Muscle of back (tissue), 11 donors: Measurements from ENCODE around the gene BCL2L14. TPM values are rescaled to one million over a fixed set of nuclear protein-coding genes. Genes with fewer than 3 reads are reported as not detected.

ENCODE experiments used
- DNase-seq, 3 donors: peaks; one replicate each; pipeline versions ENCODE4 v3.0.0 to v3.0.0-alpha.2; 2013
- polyA plus RNA-seq, 10 donors: library from polyadenylated mRNA; unstranded; fragments of 120-200 nt; gene quantifications; one replicate each; pipeline ENCODE4 v1.2.1, GENCODE V29; 2013; ENCODE audit not compliant: insufficient read length in 10 of 10

The BCL2L14 gene
- polyA plus RNA-seq, 10 donors, result 0.17 to 0.22 (median 0.18) TPM; not detected in 5

DNA sequence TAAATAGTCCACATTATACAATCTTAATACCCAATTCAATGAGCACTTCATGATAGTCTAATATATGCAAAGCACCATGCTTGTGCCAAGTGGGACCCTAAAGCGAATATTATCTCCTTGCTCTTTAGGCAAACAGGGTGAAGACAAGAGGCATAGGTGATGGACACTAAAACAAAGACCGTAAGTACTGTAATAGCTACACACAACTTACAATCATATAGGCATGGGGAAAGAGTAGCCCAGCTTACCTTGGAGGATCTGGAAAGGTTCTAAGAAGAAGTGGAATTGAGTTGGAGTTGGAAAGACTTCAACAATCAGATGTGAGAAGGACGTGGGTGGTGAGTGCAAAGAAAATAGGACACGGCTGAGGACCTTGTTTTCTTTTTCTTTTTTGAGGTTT lies 19.1 kb upstream of the BCL2L14 start:
- no peak for DNase-seq

DNA sequence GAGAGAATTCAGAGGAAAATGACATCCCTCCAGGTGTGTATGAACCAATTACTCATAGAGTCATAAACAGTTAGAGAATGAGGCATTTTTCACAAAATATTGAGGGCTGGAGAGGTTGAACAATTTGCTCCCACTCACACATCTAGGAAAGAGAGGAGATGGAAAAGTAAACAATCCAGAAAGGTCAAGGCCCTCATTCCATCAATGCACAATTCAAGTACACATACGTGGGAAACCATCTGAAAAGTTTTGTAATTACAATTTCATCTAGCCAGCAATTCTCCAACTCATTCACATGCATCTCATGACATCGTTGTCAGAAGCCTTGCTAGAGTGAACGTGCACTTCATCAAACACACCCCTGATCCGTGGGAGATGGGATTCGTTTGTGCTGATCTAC lies 15.7 kb upstream of the BCL2L14 start:
- no peak for DNase-seq

DNA sequence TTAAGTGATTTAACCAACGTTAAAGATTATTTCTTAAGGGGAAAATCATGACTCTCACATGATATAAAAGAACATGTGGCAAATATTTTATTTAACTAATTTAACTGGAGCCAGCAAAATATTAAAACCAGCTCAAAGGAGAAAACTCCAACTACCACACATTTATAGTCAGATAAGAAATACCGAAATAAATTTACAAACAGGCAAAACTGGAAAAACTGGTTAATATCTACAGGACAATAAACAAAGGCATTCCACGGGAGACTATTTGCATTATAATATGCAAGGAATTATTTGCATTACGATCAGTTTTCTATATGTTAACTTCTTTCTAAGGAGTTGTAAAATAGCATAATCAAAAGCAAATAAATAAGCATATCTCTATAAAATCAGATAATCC lies 13.8 kb upstream of the BCL2L14 start:
- DNase-seq, result no peak

DNA sequence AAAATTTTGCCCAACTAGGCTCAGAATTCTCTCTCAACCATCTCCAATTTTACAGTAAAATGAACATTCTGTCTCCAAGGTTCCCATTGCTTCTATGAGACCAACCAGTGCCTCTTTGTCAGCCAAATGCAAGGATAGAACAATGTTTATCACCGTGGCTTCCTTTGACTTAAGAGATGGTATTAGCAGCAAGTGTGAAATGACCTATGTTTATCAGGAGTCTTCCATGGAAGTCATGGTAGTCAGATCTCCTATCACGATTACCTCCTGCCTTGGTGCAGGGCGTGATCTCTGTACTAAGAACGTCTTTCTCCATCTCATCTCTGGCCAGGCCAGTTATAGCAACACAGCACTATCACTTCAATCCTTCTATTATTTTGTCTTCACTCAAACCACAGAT lies 6.1 kb upstream of the BCL2L14 start:
- no peak for DNase-seq

DNA sequence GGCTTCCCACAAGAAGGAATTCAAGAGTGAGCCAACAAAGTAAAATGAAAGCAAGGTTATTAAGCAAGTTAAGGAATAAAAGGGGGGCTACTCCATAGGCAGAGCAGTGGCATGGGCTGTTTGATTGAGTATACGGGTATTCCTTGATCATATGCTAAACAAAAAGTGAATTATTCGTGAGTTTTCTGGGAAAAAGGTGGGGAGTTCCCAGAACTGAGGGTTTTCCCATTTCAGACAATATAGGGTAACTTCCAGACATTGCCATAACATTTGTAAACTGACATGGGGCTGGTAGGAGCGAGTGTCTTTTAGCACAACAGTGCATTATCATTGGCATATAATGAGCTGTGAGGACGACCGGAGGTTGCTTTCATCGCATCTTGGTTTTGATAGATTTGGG lies 2.0 kb upstream of the BCL2L14 start:
- no peak for DNase-seq

DNA sequence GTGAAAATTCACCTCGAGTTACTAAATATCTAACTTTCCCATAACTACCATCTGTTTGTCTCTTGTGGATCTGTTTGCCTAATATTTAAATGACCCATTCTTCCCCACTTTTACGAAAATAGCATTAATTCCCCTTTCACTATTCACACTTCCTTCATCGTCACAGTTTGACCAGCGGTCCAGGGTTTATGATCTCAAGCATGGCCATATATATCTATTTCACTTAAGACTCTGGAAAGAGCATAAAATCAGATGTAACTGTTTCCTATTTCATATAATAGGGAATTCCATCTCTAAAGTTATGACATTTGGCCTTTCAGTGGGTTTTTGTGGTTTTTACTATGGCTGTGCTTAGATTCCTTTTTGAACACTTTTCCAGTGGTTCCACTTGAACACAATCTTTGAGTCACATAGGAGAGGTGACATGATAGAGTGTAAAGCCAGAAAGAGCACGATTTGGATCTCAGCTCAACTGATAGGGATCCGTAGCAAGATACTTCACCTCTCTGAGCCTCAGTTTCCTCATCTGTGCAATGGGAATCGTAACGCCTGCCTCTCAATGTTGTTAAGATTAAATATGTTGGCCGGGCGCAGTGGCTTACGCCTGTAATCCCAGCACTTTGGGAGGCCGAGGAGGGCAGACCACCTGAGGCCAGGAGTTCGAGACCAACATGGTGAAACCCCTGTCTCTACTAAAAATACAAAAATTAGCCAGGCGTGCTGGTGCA lies 754 bp upstream of the BCL2L14 start:
- no peak for DNase-seq

DNA sequence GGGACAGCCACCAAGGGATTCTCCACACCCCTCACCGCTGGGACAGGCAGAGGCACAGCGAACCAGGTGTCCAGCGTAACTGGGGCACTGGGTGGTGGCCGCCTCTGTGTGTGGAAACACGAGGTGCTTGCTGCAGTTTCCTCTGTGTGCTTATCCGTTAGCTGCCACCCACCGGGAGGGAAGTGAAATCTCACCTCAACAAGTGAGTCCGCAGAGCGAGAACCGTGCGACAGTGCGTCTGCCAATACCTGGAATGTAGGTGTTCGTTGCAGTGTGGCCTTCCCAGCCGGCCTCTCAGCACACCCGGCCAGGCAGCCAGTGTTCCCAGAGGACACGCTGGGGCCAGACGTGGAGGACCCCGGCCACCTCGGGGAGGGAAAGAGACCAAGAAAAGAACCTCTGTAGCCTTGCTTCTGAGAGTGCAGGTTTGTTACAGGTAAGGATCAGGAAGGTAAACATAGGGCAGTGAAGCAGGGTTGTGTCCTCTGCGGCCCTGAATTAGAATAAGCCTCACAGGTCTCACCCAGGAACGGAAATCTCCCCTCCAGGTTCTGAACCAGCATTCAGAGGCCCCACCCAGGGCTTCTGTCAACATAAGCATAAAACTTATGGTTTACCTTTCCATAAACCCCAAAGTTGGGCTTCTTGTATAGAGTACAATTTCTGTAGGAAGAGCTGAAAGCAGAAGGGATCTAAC lies 1.5 kb downstream of the BCL2L14 start:
- no peak for DNase-seq

DNA sequence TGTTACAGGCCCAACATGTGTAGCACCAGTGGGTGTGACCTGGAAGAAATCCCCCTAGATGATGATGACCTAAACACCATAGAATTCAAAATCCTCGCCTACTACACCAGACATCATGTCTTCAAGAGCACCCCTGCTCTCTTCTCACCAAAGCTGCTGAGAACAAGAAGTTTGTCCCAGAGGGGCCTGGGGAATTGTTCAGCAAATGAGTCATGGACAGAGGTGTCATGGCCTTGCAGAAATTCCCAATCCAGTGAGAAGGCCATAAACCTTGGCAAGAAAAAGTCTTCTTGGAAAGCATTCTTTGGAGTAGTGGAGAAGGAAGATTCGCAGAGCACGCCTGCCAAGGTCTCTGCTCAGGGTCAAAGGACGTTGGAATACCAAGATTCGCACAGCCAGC lies 8.6 kb downstream of the BCL2L14 start:
- no peak for DNase-seq

DNA sequence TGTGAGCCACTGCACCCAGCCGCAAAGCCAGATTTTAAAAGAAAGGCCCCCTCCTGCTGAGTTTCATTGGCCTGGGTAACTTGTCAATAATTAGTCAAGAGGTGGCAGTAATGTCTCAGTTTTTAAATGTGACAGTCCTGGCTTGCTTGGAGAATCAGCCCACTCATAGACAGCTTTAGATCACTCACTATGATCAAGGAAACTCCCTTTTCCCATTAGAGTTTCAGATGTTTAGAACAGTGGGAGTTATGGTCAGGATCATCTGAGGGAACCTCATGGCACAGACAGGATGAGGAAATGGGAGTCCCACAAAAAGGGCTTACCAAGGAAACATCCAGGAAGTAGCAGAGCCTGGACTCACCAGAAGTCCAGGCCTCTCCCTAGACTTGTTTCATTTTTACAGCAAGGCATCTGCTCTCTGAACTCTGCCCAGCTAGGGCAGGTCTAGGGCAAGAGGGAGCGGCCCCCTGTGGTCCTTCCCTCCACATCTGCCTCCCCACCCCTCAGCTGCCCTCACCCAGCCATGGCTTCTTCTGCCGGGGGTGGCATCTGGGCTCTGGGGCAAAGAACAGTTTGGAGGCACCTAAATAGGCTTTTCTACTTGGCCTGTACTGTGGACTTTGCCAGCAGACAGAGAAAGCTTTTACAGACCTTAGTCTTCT lies 11.2 kb downstream of the BCL2L14 start:
- peak in 1 of 3 donors; percentile 50 for DNase-seq

DNA sequence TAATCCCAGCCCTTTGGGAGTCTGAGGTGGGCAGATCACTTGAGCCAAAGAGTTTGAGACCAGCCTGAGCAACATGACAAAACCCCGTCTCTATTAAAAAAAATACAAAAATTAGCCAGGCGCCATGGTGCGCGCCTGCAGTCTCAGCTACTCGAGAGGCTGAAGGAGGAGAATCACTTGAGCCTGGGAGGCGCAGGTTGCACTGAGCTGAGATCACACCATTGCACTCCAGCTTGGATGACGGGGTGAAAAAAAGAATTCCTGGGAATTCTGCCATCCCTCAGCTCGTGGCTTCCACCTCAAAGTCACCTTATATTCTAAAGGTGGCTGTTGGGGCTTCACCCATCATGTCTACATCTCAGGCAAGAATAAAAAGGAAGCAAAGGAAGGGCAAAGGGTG lies 12.9 kb downstream of the BCL2L14 start:
- no peak for DNase-seq

DNA sequence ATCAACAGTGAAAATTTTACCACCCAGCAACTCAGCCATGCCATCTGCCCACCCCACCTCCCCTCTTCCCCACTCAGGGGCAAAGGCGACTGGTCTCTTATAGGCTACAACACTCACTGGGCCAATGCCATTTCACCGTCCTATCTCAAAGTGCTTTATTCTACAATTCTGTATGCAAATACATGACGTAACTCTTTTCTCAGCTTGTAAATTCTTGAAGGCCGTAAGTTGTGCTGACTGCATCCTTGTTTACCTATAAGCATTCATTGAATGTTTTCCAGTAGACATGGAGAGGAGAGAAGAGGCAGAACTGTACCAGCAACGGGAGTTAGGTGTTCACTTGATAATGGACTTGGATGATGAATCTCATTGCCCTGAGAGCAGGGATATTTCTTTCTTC lies 15.6 kb downstream of the BCL2L14 start:
- no peak for DNase-seq

DNA sequence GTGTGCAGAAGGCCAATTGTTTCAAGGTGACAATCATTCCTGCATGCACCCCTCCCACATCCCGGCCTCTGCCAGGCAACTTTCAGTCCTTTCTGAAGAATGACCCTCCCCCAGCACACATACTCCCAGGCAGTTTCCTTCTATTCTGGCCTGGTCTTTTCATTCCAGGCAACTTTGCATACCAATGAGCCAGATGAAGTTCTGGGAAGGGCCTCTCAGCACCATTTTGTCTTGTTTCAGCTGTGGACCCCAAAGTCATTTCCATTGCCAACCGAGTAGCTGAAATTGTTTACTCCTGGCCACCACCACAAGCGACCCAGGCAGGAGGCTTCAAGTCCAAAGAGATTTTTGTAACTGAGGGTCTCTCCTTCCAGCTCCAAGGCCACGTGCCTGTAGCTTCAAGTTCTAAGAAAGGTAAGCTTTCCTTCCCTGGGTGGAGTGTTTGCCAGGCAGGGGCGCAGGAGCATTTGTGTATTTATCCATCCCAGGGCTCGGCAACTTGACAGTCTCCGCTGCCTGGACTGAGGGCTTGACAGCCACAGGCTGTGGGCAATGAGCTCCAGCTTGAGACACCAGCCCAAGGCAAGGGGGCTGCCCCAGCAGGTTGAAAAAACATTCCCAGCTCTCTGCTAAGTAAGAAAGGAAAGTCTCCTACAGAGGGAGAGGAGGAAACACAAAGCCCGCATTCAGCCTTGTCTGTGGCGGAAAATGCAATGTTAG lies 16.4 kb downstream of the BCL2L14 start:
- DNase-seq, result no peak

DNA sequence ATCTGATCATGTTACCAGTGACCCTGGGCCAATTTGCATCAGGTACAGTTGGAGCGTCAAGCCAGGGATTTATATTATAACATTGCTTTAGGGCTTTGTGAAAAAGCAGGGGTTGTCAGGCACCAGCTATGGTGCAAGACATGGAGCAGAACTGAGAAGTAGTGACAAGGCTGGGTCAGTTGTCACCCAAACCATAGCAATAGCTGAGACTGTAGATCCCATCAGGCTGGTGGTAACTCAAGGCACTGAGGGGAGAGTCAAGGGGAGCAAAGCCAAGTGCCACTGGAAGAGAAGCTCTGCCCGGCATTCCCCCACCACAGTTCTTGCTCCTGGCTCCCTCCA lies 16.9 kb downstream of the BCL2L14 start:
- no peak for DNase-seq

DNA sequence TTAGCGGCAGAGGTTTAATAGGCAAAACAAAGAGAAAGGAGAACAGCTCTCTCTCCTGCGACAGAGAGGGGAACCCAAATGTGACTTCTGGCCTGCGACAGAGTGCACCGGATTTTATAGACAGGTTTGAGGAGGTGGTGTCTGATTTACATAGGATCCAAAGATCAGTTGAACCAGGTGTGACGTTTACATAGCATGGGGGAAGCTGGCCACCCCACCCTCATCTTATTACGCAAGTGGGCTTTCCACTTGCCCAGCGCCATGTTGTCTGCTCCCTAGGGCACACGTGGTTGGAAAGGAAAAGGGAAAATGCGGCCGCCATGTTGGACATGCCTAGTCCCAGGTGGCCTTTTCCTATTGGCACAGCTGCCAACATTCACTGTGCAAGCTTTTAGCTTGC lies 17.4 kb downstream of the BCL2L14 start:
- no peak for DNase-seq

DNA sequence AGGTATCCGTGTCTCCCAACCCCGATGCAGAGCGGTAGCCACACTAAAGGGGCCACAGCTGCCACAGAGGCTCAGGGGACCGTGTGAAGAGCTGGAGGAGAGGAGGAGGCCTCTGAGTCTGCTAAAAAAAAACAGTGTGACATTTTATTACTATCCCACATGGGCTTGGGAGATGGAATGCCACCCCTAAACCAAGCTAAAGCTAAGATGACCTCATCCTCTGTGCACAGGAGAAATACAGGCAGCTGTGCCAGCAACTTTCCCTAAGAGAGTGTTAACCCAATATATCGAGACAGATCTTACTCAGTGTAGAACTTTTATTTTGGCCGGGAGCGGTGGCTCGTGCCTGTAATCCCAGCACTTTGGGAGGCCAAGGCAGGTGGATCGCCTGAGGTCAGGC lies 18.0 kb downstream of the BCL2L14 start:
- DNase-seq, result no peak

DNA sequence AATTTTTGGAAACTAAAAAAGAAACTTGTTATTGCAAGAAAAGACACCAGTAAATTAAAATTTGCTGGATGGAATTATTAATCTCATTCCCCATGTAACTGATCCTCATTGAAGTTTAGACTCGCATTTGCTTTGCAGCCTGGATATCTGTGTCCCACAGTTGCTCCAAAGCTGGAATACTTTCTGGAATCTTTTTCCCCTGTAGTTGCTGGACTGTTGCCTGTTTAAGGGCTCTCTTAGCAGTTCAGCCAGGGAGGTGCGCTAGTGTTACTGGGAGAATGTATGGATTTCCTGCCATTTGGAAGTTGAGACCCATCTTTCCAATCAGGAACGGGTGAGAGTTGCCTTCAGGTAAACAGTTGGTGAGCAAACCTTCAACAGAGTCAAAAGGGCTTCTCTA lies 20.3 kb downstream of the BCL2L14 start:
- peak in 1 of 3 donors; percentile 48 for DNase-seq

DNA sequence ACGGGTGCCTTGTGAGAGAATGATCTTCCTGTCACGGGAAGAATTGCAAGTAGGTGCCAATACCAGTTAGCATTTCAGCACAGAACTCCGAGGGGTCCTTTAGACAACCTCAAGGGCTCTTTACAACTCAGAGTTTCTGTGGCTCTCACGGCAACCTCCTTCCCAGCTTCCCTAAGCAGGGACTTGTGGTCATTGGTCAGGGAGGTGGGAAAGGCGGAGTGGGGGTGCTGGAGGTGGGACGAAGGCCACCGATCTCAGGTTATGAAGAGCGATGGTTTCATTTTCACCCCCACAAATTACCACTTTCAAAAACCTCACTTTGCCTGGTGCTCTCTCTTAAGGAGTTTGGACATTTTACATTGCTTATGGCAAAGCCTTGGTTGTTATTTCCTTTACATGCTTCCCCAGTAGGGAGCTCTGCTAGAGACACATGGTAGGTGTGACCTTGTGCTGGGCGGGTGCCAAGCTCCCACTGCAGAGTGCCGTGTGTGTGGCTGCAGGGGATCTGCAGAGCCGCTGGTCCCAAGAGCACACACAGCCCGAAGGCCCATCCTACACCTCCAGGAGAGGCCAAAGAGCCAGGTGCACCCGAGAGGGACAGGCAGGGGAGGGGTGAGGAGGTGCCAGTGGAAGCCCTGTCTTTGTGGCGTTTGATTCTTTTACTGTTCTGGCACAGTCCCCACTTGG lies 21.4 kb downstream of the BCL2L14 start:
- no peak for DNase-seq

DNA sequence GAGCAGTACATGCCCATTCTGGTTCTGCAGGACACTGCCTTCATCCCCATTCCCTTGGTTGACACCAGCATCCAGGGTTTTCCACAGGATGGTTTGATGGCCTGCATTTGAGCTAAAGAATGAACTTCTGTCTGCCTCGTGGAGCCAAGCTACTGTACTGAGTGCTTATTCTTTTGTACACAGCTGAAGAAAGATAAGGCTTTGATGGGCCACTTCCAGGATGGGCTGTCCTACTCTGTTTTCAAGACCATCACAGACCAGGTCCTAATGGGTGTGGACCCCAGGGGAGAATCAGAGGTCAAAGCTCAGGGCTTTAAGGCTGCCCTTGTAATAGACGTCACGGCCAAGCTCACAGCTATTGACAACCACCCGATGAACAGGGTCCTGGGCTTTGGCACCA lies 23.7 kb downstream of the BCL2L14 start:
- DNase-seq, result no peak

DNA sequence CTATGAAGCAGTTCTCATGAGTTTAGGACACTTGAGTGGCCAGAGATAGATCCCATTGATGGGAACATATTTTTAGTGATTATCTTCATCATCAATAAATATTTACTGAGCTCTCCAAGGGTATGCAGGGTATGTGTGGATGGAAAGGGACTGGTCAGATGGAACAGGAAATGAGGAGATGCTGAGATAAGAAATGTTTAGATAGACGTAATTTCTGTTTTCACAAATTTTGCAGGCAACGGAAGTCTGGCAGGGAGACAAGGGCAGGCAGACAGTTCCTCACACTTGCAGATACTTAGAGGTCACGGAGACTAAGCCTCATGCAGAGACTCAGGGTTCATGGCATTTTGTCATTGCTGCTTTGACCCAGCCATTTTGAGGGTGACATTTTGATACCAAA lies 24.3 kb downstream of the BCL2L14 start:
- no peak for DNase-seq

DNA sequence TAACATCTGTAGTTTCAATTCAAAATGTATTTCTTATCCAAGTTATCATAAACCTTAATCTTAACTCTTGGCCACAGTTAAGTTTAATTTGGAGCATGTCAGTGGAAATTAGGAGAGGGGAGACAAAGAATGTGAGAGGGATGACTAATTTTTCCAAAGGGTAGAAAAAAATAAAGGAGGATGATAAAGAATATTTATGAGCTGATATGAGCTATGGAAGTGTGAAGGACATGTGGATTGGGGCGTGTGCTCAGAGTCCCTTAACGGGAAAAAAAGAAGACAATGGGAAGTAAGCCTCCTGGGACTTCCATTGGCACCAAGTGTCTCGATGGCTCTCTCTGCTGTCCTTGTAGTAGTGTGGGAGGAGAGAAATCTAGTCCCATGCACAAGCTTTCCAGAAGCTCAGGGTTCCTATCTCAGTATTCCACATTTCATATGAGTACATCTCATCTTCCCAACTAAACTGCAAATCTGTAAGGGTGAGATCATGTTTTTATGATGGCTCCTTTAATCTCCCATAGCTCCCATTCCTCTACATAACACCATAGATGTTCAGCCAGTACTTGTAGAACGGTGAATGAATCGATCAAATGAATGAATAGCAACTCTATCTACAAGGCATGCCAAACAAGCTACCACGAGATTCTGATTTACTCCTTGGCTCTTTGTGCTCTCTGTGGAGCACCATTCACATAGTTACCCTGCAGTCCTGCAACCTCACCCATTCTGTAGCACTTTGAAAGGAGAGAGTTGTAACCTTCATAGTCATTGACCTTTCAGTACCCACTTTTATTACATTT lies 27.4 kb downstream of the BCL2L14 start:
- DNase-seq, result peak in 1 of 3 donors; percentile 36

DNA sequence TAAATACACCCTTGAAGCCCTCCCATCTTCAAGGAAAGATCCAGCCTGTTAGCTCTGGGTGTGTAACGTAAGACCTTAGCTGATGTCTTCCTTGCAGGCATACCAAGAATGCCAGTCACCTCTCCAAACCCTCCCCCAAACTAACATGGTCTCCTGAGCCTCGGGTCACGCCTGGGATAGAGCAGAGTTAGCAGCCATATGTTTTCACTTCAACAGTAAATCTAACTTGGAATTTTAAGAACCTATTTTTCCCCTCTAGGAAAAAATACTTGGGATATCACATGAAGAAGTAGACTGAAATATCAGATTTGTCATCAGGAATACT lies 27.9 kb downstream of the BCL2L14 start:
- no peak for DNase-seq
